HepG2 (cell line): ENCODE measurements around the gene PTPRM.

Experiments
- ARNT2 ChIP-seq: sonication (generic); formaldehyde crosslinking; IDR thresholded peaks from 2 replicates; pipeline ENCODE4 v1.8.0; 2022; ENCODE audit warnings: mild to moderate bottlenecking, low read depth, missing genetic modification reagents, moderate library complexity
- EHMT2 ChIP-seq: fragments of 200-600 bp; sonication (generic); IDR thresholded peaks from 2 replicates; pipeline ENCODE4 v1.7.0; 2017; ENCODE audit warnings: antibody characterized with exemption, low read depth, low read length, borderline replicate concordance
- GATAD2A ChIP-seq: IDR thresholded peaks from 2 replicates; pipeline ENCODE4 v1.6.1; 2016
- GTF2F1 ChIP-seq: fragments of 150-350 bp; IDR thresholded peaks from 2 replicates; pipeline ENCODE4 v1.6.1; 2014; ENCODE audit warnings: low read length
- IRF2 ChIP-seq: IDR thresholded peaks from 2 replicates; pipeline ENCODE4 v1.6.1; 2018; ENCODE audit warnings: missing genetic modification reagents, missing compliant biosample characterization
- NFIC ChIP-seq: IDR thresholded peaks from 2 replicates; pipeline ENCODE4 v1.6.1; 2012; ENCODE audit warnings: mild to moderate bottlenecking, low read length, inconsistent platforms
- RXRA ChIP-seq: sonication (generic); formaldehyde crosslinking; IDR thresholded peaks from 2 replicates; pipeline ENCODE4 v1.5.1; 2020; ENCODE audit warnings: missing genetic modification reagents
- TCF12 ChIP-seq, 2 experiments: fragments of 450-650 bp in 1 of 2; sonication (generic) in 1 of 2; formaldehyde crosslinking in 1 of 2; IDR thresholded peaks; 2 replicates each; pipeline versions ENCODE4 v1.6.1 to v1.8.0; 2017 to 2022; ENCODE audit warnings: antibody characterized with exemption in 1 of 2, mild to moderate bottlenecking in 1 of 2, missing genetic modification reagents in 1 of 2, moderate library complexity in 1 of 2
- TEAD2 ChIP-seq: sonication (generic); formaldehyde crosslinking; IDR thresholded peaks from 2 replicates; pipeline ENCODE4 v1.9.0; 2021; ENCODE audit warnings: missing genetic modification reagents
- ZNF263 ChIP-seq: sonication (generic); formaldehyde crosslinking; IDR thresholded peaks from 2 replicates; pipeline ENCODE4 v1.4.0; 2020; ENCODE audit warnings: missing genetic modification reagents
- ZSCAN12 ChIP-seq: sonication (generic); formaldehyde crosslinking; IDR thresholded peaks from 2 replicates; pipeline ENCODE4 v1.9.0; 2021; ENCODE audit warnings: mild to moderate bottlenecking, missing genetic modification reagents
- TF ChIP-seq, protein P1 (sequence below): sonication (generic); formaldehyde crosslinking; IDR thresholded peaks from 2 replicates; pipeline ENCODE4 v1.5.0; 2020; ENCODE audit warnings: missing genetic modification reagents, mild to moderate bottlenecking, borderline replicate concordance
- TF ChIP-seq, protein P2 (sequence below): fragments of 450-650 bp; IDR thresholded peaks from 2 replicates; pipeline ENCODE4 v1.6.1; 2017; ENCODE audit warnings: mild to moderate bottlenecking
- TF ChIP-seq, protein P3 (sequence below): sonication (generic); formaldehyde crosslinking; IDR thresholded peaks from 2 replicates; pipeline ENCODE4 v1.5.0; 2020; ENCODE audit warnings: mild to moderate bottlenecking, missing genetic modification reagents, moderate library complexity

DNA sequence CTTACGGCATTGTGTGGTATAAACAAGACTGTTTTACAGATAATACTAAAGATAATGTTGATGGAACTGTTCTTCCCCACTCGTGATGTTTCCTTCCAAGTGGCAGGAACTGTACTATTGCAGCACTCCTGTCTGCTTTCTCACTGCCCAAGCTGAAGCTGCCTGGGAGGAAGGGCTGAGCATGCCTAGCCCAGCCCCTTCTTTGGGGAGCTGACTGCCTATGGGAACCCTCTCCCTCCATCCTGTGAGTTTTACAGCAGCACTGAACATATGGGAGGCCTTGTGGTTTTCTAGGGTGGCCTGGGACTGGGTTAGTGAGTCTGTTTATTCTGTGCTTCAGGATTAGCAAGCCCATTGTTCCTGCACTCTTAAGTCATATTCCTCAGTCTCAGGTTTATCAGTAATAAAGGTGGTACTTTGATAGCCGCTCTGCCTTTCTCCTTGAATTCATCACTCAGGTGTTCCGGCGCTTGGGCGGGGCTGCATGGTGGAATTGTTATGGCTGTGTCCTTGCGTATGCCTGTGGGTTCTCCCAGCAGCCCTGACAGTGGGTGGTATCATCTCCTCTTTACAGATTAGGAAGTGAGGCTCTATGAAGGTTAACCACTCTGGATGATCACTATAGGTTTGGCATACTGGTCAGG lies 379.7 kb downstream of the PTPRM start:
- TF ChIP-seq, protein P1, sequence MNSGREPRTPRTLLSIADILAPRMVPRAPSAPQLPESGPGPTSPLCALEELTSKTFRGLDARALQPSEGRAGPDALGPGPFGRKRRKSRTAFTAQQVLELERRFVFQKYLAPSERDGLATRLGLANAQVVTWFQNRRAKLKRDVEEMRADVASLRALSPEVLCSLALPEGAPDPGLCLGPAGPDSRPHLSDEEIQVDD (CRISPR knock-in tag) = no peak
- TF ChIP-seq TCF12 (IDR thresholded peaks at IDR 0.05) (no peak), TCF12 (CRISPR knock-in tag; IDR thresholded peaks at IDR 0.05) (no peak), RXRA (CRISPR knock-in tag) (no peak), ZNF263 (no peak), TEAD2 (CRISPR knock-in tag) (no peak), ARNT2 (CRISPR knock-in tag) (no peak), NFIC (no peak), IRF2 (no peak), GTF2F1 (no peak), EHMT2 (no peak), ZSCAN12 (CRISPR knock-in tag) (no peak), GATAD2A (no peak)
- TF ChIP-seq, protein P2, sequence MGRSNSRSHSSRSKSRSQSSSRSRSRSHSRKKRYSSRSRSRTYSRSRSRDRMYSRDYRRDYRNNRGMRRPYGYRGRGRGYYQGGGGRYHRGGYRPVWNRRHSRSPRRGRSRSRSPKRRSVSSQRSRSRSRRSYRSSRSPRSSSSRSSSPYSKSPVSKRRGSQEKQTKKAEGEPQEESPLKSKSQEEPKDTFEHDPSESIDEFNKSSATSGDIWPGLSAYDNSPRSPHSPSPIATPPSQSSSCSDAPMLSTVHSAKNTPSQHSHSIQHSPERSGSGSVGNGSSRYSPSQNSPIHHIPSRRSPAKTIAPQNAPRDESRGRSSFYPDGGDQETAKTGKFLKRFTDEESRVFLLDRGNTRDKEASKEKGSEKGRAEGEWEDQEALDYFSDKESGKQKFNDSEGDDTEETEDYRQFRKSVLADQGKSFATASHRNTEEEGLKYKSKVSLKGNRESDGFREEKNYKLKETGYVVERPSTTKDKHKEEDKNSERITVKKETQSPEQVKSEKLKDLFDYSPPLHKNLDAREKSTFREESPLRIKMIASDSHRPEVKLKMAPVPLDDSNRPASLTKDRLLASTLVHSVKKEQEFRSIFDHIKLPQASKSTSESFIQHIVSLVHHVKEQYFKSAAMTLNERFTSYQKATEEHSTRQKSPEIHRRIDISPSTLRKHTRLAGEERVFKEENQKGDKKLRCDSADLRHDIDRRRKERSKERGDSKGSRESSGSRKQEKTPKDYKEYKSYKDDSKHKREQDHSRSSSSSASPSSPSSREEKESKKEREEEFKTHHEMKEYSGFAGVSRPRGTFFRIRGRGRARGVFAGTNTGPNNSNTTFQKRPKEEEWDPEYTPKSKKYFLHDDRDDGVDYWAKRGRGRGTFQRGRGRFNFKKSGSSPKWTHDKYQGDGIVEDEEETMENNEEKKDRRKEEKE = no peak
- TF ChIP-seq, protein P3, sequence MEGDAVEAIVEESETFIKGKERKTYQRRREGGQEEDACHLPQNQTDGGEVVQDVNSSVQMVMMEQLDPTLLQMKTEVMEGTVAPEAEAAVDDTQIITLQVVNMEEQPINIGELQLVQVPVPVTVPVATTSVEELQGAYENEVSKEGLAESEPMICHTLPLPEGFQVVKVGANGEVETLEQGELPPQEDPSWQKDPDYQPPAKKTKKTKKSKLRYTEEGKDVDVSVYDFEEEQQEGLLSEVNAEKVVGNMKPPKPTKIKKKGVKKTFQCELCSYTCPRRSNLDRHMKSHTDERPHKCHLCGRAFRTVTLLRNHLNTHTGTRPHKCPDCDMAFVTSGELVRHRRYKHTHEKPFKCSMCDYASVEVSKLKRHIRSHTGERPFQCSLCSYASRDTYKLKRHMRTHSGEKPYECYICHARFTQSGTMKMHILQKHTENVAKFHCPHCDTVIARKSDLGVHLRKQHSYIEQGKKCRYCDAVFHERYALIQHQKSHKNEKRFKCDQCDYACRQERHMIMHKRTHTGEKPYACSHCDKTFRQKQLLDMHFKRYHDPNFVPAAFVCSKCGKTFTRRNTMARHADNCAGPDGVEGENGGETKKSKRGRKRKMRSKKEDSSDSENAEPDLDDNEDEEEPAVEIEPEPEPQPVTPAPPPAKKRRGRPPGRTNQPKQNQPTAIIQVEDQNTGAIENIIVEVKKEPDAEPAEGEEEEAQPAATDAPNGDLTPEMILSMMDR = no peak
